ENCODE data around the gene PCYT2.

Gene PCYT2

GRCh38 chr17:81869221-81870130 is 41.7 kb downstream of the PCYT2 start:
- no peak for DNase-seq (ENCODE audit: low read depth)

DNA sequence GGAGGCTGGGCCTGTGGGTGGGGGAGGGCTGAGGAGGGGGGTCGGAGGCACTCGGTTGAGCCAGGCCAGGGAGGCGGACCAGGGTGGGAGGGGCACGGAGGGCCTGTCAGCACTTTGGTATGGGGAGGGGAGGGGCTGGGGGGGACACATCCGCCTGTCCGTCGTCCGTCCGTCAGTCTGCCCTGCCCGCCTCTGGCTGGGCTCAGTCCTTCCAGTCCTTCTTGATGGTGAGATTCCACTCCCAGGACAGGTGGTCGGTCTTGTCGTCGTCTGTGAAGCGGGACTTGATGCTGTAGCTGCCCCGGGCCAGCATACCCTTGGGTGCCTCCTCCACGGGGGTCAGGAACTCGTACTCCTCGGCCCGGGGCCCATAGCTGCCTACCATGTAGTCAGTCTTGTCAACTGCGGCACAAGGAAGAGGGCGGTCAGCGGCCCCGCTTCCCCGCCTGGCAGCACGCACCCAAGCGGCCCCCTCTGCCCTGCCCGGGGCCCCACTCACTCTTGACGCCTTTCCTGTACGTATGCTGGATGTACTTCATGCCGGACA is 42.5 kb downstream of the PCYT2 start:
- no peak for DNase-seq (ENCODE audit: low read depth)

- DNase-seq (ENCODE audit: low read depth) = no peak
Observed at GRCh38 chr17:81867991-81868673, 43.1 kb downstream of the PCYT2 start.

- no peak for DNase-seq (ENCODE audit: low read depth)
Observed at GRCh38 chr17:81867170-81867990, 43.8 kb downstream of the PCYT2 start.

DNA sequence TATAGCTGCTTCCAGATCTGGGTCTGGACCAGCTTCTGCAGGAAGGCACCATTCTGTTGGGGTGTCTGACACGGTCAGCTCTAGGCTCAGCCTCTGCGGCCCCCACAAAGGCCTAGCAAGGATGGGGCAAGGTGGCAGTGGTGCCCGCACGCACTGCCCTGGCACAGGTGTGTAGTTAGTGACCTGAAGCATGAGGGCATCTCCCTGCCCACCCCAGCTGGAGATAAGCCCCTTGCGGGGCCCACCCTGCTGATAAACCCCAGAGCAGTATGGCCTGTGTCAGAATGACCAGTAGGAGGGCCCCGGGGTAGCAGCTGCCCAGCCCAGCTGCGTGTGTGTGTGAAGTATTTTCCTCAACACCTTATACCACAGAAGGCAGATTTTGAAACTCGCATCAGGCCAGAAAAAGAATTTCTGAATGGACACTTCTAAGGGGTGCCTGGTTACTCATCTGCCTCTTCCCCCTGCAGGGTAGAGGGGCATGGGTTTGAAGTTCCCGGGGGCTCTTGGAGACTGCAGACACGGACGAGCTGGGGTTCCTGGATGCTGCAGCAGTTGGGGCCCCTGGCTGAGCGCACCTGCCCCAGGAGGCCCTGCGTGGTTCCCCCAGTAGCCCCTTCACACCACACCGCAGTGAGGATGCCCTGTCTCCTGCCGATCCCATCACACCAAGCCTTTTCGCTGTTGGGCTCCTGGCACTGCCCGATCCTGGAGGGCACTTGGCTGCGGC is 44.6 kb downstream of the PCYT2 start:
- DNase-seq (ENCODE audit: low read depth) = no peak

- DNase-seq (ENCODE audit: low read depth) = no peak
Observed at GRCh38 chr17:81865733-81866439, 45.3 kb downstream of the PCYT2 start.

GRCh38 chr17:81865358-81865732 is 45.9 kb downstream of the PCYT2 start:
- no peak for DNase-seq (ENCODE audit: low read depth)

GRCh38 chr17:81863833-81864768 is 47.1 kb downstream of the PCYT2 start:
- DNase-seq (ENCODE audit: low read depth) = no peak

DNA sequence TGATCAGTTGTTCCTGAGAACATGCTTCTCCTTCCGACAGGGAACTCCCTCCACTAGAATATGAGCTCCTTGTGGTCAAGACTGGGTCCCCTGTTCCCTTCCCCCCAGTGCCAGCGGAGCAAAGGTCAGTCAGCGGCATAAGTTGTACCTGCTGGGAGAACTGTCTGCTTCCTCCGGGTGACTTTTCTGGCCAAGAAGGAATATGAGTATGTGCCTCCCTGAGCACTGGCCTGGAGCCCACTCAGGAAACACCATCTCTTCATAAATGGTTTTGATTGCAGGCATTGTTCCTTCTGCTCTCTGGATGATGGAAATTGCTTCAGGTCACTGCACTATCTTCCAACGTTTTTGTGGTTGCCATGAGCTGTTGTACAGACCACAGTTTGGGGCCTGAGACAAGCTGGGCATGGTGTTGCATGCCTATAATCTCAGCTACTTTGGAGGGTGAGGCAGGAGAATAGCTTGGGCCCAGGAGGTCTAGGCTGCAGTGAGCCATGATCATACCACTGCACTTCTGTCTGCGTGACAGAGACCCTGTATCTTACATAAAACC is 48.0 kb downstream of the PCYT2 start:
- DNase-seq (ENCODE audit: low read depth) = no peak

- peak; percentile 97 for DNase-seq (ENCODE audit: low read depth)
Observed at GRCh38 chr17:81860756-81861568, 50.2 kb downstream of the PCYT2 start.

DNA sequence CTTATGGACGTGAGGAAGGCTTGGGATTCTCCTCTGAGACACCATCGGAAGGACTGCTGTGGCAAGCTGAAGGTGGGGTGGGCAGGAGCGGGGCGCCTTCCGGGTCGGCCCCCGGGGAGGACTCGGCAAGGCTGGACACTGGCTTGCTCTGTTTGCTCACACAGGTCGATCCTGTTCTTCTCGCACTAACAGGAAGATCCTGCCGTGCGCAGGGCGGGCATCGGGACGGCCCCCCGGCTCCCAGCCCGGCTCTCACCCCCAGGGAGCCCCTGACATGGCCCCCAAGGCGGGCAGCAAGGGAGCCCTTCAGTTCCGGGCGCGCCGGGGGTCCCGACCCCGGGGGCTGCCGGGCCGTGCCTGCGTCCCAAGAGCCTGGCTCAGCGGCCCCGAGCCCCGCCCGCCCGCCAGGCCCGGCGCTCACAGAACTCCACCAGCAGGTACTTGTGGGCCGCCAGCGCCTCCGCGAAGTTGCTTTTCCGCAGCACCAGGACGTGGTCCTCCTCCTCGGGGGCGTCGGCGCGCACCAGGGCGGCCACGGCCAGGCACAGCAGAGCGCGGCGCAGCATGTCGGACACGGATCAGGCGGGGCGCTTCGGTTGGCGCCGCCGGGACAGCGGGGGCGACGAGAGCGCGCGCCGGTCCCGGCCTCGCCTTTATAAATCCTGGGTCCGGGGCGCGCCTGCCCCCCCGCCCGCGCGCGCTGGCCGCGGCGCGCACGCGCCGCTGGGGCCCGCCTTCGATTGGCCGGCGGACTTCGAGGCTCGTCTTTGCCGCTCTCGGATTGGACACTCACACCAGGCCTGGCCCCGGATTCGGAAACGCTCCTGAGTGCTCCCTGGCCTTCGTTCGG is 51.1 kb downstream of the PCYT2 start, which contains the start of gene P4HB:
Gene P4HB (minus strand): TSS at position 630 of the 850 bp plus-strand sequence. CDS start 64 bp downstream, at position 566.
- DNase-seq (ENCODE audit: low read depth) = no peak

- no peak for DNase-seq (ENCODE audit: low read depth)
Observed at GRCh38 chr17:81858967-81859905, 52.0 kb downstream of the PCYT2 start.

DNA sequence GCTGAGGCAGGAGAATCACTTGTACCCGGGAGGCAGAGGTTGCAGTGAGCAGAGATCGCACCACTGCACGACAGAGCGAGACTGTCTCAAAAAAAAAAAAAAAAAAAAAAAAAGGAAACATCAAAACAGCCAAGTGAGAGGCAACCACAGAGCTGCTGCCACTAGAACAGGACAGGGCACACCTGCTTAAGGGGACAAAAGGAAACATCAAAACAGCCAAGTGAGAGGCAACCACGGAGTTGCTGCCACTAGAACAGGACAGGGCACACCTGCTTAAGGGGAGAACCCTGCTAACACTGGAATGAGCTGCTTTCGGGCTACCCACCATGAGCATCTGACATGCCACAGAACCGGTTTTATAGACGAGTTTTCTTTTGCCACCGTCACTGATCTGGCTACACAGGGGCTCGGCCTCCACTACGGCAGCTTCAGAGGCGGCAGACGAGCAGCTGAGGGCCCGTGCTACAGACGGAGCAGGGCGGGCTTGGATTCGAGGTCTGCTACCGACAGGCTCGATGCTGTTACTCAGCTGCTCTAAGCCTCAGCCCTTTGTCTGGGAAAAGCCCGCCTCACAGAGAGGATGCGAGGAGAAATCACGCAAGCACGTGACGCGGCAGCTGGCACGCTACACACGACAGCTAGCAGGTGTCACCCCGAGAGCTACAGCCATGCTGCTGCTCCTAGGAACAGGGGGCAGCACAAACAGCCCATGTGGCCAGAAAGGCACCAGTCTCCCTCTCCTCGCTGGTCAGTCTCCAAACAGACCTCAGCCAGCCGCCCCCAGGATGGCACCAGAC is 52.8 kb downstream of the PCYT2 start:
- DNase-seq (ENCODE audit: low read depth) = no peak

DNA sequence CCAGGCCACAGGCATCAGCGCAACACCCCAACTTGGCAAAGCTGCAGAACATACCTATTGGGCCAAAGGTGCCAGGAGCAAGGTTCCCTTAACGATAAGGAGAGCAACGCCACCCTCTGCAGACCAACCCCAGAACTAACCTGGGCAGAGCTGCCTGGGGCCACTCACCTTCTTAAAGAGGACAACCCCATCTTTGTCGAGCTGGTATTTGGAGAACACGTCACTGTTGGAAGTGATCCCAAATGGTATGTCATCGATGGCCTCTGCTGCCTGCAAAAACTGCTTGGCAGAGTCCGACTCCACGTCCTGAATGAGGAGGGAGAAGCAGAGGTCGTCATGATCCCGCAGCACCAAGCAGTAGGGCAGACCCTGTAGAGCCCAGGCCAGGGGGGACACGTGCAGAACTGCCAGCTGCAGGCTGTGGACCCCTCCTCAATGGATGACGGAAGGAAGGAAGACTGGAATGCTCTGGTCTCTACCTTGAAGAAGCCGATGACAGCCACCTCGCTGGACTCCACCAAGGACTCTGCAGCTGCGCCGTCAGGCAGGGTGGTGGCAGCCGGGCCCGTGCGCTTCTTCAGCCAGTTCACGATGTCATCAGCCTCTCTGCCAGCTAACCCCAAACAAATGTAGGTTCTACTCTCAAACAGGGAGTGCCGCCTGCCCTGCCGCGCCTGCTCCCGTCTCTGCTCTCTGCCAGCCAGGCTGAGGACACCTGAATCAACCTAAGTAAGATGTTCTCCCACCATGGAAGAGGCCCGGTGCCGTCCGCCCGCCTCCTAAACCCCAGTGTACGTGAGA is 56.0 kb downstream of the PCYT2 start:
- DNase-seq (ENCODE audit: low read depth) = no peak

DNA sequence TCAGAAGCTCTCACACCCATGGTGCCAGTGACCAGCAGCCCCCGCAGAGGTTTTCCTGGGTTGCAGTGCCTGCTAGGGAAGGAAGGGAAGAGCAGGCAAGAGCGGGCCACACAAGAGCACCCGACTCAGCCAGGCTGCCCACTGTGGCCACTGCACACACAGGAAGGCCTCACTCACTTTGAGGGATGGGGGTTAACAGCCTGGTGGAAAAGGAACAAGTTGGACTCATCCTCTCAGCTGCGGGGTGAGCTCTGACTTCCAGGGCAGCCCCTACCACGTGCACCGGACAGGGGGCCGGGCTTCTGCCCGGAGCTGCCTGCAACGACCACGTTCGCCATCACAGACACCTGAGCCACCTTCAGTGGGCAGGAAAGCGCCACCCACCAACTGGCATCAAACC is 59.0 kb downstream of the PCYT2 start:
- no peak for DNase-seq (ENCODE audit: low read depth)

All from stimulated activated CD8-positive, alpha-beta memory T cell treated with anti-CD3 and anti-CD28 coated beads, Interleukin-15, amount 100 ng/mL, for 1 hour (primary cell).